Left lobe of liver (tissue), 2 donors: ENCODE measurements around the gene FAM107A. TPM values are rescaled to one million over a fixed set of nuclear protein-coding genes. Genes with fewer than 3 reads are reported as not detected.

Experiments
- ATAC-seq: fragments of 200-7000 bp; cut with Tn5 transposase; one replicate; pipeline ENCODE4 v1.9.1; 2020; ENCODE audit warnings: mild to moderate bottlenecking, moderate library complexity
- DNase-seq: peaks from one replicate; pipeline ENCODE4 v3.0.0-alpha.2; 2020; ENCODE audit warnings: low spot score
- total RNA-seq: library from RNA; stranded (reverse); gene quantifications from one replicate; pipeline ENCODE4 v1.2.1, GENCODE V29; 2021
- donor health status: DM: no; HTN: no; CAD: no; lungs with moderate emphysema.
- donor health status: DM: no; HTN: yes; CAD: no.

FAM107A gene, protein sequence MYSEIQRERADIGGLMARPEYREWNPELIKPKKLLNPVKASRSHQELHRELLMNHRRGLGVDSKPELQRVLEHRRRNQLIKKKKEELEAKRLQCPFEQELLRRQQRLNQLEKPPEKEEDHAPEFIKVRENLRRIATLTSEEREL
- total RNA-seq = 0.88 TPM

DNA sequence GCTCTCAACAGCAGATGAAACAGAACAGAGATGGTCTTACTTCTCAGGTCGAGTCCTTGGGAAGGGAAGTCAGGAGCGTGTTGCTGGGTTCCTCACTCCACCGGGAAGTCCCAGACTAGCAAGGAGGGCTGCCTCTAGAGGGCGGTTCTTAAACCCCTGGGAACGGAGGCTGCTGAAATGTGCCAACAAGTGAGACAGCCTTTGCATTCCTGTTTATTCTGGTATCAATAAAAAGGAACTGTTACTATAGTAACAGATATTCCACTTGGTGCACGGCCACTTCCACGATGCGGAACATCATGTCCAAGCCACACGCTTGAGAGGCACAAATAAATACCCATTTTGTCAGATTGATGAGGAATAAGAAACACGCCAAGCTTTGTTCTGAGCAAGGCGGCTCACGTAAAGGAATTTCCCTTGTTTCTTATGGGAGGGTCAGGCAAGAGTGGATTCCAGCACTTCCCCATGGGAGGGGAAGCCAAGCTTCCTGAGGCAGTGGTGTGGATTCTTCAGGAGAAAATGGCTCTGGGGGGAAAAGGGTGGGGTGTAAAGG, at the start of gene FAM107A:
FAM107A (minus strand) TSS at position 123 of the 553 bp plus-strand sequence. CDS start 7,531 bp downstream, outside the sequence.
- ATAC-seq (peak; percentile 41), DNase-seq (no peak)

DNA sequence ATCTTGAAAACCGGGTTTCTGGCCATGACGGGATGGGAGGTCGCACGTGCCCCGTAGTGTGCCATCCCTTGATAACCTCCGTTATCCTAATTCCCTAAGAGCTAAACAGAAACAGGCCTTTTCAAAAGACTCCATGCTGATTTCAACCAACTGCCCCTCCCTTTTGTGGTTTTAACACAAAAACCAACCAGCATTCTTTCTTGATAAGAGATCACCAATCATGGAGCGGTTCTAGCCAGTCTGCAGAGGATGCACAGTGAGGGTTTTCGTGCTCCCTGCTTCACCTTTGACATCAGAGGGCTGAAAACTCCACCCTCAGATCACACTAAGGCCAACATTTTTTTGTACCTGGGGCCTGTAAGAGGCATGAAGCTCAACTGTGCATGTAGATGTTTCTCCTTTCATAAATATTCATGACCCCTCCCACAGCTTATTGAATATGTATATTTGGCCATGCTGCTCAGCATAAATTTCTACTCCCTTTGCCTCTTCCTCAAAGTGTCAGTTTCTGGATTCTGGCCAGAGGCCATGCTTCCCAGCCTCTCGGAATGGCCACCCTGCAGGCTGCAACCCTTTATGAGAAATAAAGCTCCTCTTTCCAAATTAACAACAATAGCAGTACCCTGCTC, 48.1 kb upstream of the FAM107A start:
- no peak for ATAC-seq
- DNase-seq = no peak

DNA sequence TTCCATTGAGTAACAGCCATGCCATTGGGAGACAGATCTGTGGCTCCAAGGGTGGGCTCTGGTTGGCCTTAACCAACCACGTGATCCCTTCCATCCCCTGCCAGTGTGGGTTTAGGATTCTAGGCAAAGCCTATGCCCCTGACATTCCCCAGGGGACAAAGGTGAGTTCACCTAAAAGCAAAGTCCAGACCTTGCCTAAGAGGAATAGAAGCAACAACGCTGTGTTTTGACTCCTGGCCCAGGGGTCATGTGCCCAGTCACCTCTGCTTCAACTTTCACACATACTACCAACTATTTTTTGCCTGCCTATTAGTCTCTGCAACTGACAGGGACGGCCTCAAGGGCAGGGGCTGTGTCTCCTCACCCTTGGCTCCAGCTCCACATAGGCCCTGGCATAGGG, 47.4 kb upstream of the FAM107A start:
- ATAC-seq (peak; percentile 34), DNase-seq (peak; percentile 55)

DNA sequence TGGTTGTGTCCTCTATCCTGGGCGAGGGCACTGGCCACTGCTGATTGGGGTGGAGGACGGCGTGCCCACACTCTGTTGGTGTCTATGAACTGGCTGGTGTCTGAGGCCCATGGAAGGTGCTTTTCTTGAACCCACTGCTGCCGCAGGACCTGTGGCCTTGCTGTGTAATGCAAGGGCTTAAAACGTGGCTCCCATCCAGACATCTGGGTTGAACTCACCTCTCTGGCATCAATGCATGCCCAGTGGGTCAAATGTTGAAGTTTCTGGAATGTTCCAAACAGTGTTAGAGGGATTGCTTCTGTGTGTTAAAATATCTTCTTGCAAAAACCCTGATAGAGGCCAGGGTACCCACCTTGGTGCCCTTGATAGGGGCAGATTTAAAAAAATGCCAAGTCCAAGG, 46.8 kb upstream of the FAM107A start:
- peak; percentile 65 for ATAC-seq

DNA sequence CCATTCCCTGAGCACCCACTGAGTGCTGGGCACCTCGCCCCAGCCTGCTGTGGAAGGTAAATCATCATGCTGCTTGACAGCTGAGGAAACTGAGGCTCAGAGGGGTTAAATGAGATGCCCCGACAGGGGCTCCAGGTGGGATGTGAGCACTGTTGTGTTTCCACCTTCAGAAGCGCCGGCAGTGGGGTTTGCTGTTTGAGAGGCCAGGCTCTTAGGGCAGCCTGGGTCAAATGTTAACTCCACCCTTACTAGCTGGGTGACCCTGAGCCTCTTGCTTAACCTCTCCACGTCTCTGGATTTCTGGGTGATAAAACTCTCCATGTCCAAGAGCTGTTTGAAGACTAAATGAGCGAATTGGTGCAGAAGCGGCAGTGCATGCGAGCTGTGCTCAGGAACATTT, 46.3 kb upstream of the FAM107A start:
- peak; percentile 57 for ATAC-seq

More for the DNA sequence above, 46.8 kb upstream of the FAM107A start:
- DNase-seq = peak; percentile 67

DNA sequence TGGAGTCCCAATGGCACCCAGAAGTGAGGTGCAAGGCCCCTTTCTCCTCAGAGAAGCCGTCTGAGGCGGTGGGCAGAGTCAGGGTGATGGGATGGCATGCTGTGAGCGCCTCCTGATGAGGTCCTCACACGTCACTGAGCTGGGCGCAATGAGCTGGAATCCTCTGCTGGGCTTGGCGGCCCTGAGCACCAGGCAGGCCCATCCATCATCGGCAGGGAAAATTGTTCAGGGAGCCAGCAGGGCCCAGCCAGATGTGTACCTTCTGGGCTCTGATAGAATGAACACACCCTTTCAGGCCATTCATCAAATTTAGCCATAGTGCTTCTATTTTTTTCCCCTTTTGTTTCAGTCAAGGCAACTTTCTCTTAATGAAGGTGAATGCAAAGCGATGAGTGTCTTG, 45.7 kb upstream of the FAM107A start:
- ATAC-seq = no peak

More for the DNA sequence above, 46.3 kb upstream of the FAM107A start:
- DNase-seq = no peak

DNA sequence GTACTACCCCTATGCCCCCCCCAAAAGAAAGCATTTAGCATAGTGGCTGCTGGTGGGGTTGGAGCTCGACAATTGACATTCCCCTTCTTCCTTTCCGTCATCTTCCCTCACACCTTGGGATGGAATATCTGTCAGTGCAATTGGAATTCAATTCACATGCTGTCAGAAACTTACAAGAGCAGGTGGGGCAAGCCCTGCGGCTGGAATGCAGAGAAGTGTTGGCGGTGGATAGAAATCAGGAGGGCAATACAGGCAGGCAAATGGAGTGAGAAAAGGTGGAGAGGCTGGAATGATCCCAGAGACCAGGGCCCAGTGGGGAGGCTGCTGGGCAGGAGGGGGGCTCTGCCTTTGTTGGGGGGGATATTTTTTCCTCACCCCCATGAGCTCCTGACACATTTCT, 45.2 kb upstream of the FAM107A start:
- ATAC-seq = no peak

More for the DNA sequence above, 45.7 kb upstream of the FAM107A start:
- DNase-seq = no peak

DNA sequence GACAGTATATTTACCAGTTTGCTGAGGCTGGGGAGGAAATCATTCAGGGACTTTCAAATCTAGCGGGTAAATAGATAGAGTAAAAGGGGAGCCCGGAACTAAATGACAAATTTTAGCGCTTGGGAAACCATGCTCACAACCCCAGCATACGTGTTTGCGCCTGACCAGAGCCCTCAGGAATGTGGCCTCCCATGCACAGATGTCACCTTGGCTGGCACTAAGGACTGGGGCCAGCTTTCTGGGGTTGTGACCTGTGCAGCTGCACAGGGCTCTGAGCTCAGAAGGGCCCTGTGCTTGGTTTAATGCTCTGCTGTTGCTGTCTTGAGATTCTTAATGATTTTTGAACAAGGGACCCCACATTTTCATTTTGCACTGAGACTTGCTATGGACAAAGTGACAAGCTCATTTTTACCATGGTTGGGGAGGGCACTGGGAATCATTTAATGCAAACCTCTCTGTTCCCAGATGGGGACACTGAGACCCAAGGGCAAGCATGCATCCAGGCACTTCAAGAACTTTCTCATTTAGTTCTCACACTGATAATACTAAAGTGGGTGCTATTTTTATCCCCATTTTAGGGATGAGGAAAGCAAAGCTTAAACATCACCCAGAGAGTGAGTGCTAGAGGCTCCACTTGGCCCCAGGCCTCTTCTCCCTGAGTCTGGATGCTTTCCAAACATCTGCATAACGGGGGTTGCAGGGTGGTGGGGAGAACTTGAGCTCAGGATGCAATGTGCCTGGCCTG, 44.1 kb upstream of the FAM107A start:
- no peak for DNase-seq
- ATAC-seq = no peak

More for the DNA sequence above, 45.2 kb upstream of the FAM107A start:
- no peak for DNase-seq

DNA sequence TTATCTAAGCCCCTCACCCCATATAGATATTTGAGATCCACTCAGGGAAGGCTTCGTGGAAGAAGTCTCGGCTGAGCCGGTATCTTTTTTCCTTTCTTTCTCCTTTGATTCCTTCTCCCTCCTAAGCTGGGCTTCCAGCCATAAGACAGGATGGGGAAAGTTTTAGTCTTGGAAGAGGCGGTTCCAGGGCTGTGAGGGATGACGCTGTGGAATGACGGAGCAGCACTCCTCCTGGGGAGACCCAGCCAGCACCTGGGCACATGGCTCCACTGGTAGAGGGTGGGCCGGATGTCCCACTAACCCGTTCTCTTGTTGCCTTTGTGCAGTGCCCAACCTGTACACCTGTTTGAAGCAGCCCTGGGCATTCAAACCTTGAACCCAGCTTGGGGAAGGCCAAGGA, 43.2 kb upstream of the FAM107A start:
- no peak for ATAC-seq
- DNase-seq = no peak

DNA sequence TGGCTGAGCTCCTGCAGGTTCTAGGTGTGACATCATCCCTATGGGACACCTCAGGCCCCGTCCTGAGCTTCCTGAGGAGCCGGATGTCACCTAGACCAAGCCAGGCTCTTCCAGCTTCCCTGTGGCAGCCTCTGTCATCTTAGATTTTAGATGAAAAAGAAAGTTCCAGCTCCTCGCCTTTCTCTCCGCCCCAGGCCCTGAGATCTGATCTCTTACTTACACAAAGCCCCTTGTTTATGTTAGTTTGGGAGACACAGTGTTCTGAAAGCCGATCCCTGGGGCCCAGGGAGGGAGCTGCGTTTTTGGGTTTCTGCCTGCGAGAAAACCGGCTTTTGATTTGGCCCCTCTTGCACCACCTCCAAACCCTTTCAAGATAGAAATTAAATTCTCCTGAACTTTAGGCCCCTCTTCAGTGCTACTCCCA, 40.2 kb upstream of the FAM107A start:
- no peak for ATAC-seq

DNA sequence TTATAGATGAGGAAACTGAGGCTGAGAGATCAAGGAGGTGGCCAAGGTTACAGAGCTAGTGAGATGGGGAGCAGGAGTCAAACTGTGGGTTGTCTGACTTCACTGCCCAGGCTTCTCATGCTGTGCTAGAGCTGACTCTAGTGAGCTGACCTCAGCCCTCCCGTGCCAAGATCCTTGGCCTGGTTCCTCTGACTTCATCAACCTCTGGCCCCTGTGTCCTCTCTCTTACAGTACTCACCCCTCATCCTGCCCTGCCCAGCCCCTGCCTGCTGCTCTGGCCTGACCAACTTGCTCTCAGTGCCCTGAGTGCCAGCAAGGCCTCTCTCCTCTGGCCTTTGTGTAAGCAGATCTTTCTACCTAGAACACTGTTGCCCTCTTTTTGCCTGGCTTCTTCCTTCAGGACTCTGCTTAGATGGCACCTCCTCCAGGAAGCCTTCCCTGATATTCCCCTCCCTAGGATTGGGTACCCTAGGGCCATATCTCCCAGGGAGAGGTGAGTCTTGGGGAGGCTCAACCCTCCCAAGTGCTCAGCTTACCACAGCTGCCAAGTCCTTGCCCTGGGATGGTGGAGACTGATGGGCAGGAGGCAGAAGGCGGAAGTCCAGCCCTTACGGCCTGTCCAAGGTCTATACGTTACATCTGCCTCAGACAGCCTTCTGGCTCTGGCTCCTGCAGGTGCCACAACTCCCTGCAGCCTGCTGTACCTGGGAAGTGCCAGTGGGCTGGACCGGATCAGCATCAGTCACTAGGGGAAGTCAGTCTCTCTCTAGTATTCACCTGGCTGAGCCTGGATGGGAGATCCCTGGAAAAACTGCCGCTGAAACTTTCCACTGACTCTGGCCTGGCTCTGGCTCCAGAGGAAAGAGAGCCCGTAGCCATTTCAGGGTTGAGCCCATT, 36.3 kb upstream of the FAM107A start:
- peak; percentile 79 for DNase-seq
- ATAC-seq = peak; percentile 93

More for the DNA sequence above, 40.2 kb upstream of the FAM107A start:
- no peak for DNase-seq

DNA sequence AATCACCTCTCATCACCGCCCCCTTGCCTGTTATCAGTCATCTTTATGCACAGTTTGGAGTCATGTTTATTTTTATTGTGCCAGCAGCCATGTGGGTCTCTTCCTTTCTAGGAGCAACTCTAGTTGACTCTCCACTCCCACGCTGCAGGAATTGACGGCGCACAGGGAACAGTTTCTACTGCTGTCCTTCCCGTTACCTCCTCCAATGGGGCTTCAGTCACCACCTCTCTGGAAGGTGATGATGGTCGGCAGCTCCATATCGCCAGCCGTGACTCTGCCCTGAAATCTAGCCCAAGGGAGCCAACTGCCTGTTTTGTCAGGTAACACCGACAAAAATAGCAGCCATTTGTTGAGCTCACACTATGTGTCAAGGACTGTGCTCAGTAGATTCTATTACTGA, 35.6 kb upstream of the FAM107A start:
- ATAC-seq (no peak), DNase-seq (no peak)

DNA sequence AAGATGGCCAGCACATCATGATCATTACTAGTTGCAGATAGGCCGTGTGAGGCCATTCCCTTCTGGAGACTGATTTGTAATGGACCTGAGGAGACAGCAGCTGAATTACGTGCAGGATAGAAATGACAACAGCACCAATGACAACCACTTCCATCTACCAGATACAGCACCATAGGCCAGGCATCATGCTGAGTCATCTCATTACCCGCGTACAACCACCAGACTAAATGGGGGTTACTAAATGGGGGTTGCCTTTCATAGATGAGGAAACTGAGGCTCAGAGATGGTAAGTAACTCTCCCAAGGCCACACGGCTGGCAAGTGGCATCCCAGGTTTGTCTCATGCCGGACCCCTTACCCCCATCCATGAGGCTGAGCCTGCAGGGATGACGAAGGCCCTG, 32.8 kb upstream of the FAM107A start:
- no peak for ATAC-seq
- DNase-seq = no peak

DNA sequence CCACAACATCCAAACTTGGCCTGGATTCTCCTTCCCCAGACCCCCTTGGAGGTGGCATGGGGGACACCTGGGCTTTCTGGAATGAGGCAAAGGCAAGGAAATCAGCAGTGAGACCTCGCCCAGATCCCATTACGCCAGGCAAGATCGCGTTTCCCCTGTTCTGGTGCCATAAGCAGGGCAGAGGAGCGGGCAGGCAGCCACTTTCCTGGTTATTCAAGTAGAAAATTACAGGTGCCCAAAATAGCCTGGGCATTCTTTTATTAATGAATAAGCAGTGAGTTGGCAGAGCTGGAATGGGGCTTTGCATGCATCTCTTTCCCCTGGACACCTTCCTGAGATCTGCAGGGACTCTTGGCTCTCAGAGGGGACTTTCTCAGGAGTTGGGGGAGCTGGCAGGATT, 31.5 kb upstream of the FAM107A start:
- DNase-seq = no peak
- ATAC-seq = peak; percentile 18

DNA sequence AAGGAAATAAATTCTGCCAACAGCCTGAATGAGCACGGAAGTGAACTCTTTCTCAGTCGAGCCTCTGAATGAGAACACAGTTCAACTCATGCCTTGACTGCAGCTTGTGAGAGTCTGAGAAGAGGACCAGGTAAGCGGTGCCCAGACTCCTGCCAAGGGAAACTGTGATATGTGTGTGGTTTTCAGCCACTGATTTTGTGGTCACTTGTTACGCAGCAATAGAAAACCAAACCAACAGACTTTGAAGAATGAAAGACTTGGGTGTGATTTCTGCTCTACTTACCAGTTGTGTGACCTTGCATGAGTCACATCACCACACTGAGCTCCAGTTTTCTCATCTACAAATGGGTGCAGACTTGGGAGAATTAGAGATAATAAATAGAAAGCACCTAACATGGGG, 30.6 kb upstream of the FAM107A start:
- no peak for DNase-seq
- no peak for ATAC-seq

DNA sequence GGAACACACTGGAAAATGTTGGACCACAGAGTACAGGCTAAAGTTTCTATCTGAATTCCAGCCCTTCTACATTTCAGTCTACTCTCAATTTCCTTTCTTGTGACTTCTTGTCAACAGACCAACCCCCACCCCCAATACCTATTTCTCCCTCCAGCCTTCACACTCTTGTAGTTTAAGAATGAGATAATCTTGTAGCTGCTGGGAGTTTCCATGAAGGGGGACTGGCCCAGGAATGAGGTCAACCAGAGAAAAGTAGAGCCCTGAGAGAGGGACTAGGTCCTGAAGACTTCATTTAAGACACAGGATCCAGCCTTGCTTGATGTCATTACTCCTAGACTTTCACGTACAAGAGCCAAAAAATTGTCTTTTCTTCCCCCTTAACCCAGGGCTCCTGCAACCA, 29.5 kb upstream of the FAM107A start:
- ATAC-seq (no peak), DNase-seq (no peak)

DNA sequence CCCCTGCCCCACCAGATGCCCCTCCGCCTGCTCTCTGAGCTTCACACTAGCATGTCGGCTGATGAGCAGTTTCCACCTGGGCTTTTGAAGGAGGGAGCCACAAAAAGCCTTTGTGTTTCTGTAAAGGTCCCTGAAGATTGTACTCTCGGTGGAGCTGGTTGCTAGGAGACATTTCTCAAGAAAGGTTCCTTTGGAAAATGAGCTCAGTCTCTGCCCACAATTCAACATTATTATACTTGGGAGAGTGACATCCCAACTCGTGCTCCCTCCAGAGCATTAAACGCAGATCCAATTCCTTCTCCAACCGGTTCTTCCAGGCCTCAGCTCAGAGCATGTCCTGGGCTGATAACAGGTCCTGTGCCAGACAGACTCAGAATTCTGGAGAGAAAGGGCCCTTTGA, 26.8 kb upstream of the FAM107A start:
- ATAC-seq = no peak

DNA sequence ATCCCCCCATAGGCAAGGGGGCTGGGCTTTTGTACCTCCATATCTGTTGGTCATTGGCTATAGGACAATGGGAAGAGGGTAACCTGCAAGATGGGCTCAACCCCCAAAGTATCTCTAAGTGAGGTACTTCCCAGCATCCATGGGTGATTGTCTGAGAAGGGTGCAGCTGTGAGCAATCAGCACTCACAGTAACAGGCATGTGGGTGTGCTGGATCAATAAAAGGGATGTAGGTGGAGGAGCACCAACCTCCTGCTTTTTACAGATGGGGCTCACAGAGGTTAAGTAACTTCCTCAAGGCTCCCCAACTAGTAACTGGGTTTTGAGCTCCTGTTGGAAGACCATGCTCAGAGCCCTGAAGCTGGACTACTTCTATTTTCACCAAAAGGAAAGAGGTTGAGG, 26.4 kb upstream of the FAM107A start:
- DNase-seq = no peak
- ATAC-seq = no peak

More for the DNA sequence above, 26.8 kb upstream of the FAM107A start:
- no peak for DNase-seq

DNA sequence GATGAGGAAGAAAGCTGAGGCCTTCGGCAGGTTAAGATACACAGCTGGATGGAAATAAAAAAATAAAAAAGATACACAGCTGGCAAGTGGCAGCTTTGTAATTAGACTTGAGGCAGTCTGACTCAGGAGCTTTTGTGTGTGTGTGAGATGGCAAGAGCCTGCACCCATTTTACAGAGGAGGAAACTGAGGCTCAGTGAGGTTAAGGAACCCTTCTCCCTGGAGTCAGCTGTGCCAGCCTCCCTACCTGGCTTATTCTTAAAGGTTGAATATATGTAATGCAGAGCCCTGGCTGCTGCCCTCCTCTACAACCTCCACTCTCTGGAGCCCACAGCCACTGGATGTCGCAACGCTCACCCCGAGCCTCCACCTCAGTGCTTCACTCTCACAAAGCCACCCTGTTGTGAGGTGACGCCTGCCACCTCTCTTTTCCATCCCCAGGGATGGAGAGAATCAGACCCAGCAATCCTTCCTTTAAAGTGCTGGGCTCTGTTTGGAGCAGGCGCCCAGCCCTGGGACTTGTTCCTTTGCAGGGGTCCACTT, 20.6 kb upstream of the FAM107A start:
- DNase-seq (no peak), ATAC-seq (no peak)

DNA sequence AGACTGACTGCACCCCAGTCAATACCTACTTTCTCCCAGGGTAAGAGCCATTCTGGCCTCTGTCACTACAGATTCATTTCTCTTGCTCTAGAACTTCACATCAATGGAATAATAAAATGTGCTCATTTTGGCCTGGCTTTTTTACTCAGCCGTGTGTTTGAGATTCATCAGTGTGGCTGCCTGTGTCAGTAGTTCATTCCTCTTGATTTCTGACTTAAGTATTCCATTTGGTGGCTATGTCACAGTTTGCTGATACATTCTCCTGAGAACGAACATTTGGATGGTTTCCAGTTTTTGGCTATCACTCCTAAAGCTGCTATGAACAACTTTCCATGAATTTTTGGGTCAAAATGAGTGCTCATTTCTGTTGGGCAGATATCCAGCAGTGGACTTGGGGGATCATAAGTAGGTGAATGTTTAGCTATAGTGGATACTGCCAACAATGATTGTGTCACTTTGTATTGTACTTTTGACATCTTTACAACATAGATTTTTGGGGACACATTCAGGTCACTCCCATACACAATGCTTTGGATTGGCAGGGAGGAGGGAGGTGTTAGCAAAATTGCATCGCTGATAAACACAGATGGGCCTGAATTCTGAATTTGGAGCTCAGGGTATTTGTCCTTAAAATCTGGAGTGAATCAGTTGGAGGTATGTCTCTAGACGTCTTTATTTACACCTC, 19.8 kb upstream of the FAM107A start:
- DNase-seq (no peak), ATAC-seq (peak; percentile 67)
